A549 (cell line): ENCODE measurements around the gene OBSCN. TPM values are rescaled to one million over a fixed set of nuclear protein-coding genes. Genes with fewer than 3 reads are reported as not detected.

Experiments used
- ATAC-seq, 2 experiments: fragments of 200-7000 bp in 1 of 2; fragments of >200 bp in 1 of 2; cut with Nextera tagmentation in 1 of 2; cut with Tn5 transposase in 1 of 2; 3 replicates each; pipeline versions ENCODE4 v1.8.0 to v1.9.1; 2018 to 2020; ENCODE audit warnings: mild to moderate bottlenecking in 1 of 2, moderate library complexity in 1 of 2
- CTCF ChIA-PET: fragments of 300-600 bp; sonication (Branson Sonifier 250); formaldehyde crosslinking; extraction: SDS; loops from one replicate; lab custom pipeline; 2021; ENCODE audit warnings: antibody characterized with exemption, inconsistent platforms; lab: Yijun Ruan, JAX
- POLR2A ChIA-PET: fragments of 350-600 bp; formaldehyde crosslinking; extraction: SDS; loops from one replicate; lab custom pipeline; 2021; ENCODE audit warnings: antibody characterized with exemption, inconsistent platforms; lab: Yijun Ruan, JAX
- DNase-seq, 2 experiments: peaks; one replicate each; pipeline versions ENCODE4 v3.0.0 to v3.0.0-alpha.2; 2011 to 2016; ENCODE audit warnings: low read depth in 1 of 2, low spot score in 1 of 2
- FAIRE-seq: peaks from 2 replicates; lab custom pipeline; 2011; peaks lifted over from hg19 to GRCh38; lab: Jason Lieb, UNC
- H3K27ac ChIP-seq, 2 experiments: fragments of >200 bp; sonication (Bioruptor Twin); formaldehyde crosslinking; 3 replicates each; pipeline ENCODE4 v1.5.1; 2016 to 2017
- H3K4me1 ChIP-seq: fragments of >200 bp; sonication (Bioruptor Twin); formaldehyde crosslinking; 3 replicates; pipeline ENCODE4 v1.6.1; 2016
- H3K4me2 ChIP-seq: fragments of >200 bp; sonication (Bioruptor Twin); formaldehyde crosslinking; 3 replicates; pipeline ENCODE4 v1.6.1; 2016
- H3K4me3 ChIP-seq: fragments of >200 bp; sonication (Bioruptor Twin); formaldehyde crosslinking; 3 replicates; pipeline ENCODE4 v1.5.1; 2016
- H3K9me3 ChIP-seq: fragments of >200 bp; sonication (Bioruptor Twin); formaldehyde crosslinking; 3 replicates; pipeline ENCODE4 v1.6.1; 2016
- BHLHE40 ChIP-seq: IDR thresholded peaks from 2 replicates; pipeline ENCODE4 v1.6.1; 2012; ENCODE audit warnings: low read depth, low read length, inconsistent platforms
- CBX8 ChIP-seq: fragments of 200-600 bp; sonication (generic); IDR thresholded peaks from 2 replicates; pipeline ENCODE4 v1.6.1; 2016
- EHMT2 ChIP-seq: fragments of 200-600 bp; sonication (generic); IDR thresholded peaks from 2 replicates; pipeline ENCODE4 v1.6.1; 2016; ENCODE audit warnings: antibody characterized with exemption, low read depth, mild to moderate bottlenecking, moderate library complexity
- ELK1 ChIP-seq: fragments of 150-350 bp; IDR thresholded peaks from 2 replicates; pipeline ENCODE4 v1.6.1; 2014; ENCODE audit warnings: low read depth, mild to moderate bottlenecking, low read length
- EP300 ChIP-seq, 2 experiments: fragments of >200 bp; sonication (Bioruptor Twin); formaldehyde crosslinking; IDR thresholded peaks; 2 replicates in 1 of 2; 3 replicates in 1 of 2; pipeline ENCODE4 v1.6.1; 2016 to 2017
- FOSL2 ChIP-seq, 2 experiments: fragments of 450-650 bp in 1 of 2; fragments of >200 bp in 1 of 2; sonication (Bioruptor Twin) in 1 of 2; formaldehyde crosslinking; IDR thresholded peaks; 2 replicates each; pipeline versions ENCODE4 v1.5.0 to v1.6.1; 2016 to 2020; ENCODE audit warnings: mild to moderate bottlenecking in 1 of 2, moderate library complexity in 1 of 2
- FOXS1 ChIP-seq: fragments of 250-450 bp; sonication (Bioruptor Pico); IDR thresholded peaks from 2 replicates; pipeline ENCODE4 v1.5.0; 2020; ENCODE audit warnings: mild to moderate bottlenecking, moderate library complexity
- KDM5A ChIP-seq: fragments of 200-600 bp; sonication (generic); IDR thresholded peaks from 2 replicates; pipeline ENCODE4 v1.6.1; 2016; ENCODE audit warnings: antibody characterized with exemption, mild to moderate bottlenecking
- NR3C1 ChIP-seq: fragments of >200 bp; sonication (Bioruptor Twin); formaldehyde crosslinking; IDR thresholded peaks from 3 replicates; pipeline ENCODE4 v1.6.1; 2017
- PBX3 ChIP-seq: IDR thresholded peaks from 2 replicates; pipeline ENCODE4 v1.6.1; 2012
- PHF8 ChIP-seq: fragments of 200-600 bp; sonication (generic); IDR thresholded peaks from 2 replicates; pipeline ENCODE4 v1.6.1; 2016; ENCODE audit warnings: low read depth, mild to moderate bottlenecking, antibody characterized with exemption, moderate library complexity, borderline replicate concordance
- POLR2A ChIP-seq: IDR thresholded peaks from 2 replicates; pipeline ENCODE4 v1.6.1; 2012; ENCODE audit warnings: mild to moderate bottlenecking, low read length
- RARB ChIP-seq: fragments of 250-450 bp; sonication (Bioruptor Pico); IDR thresholded peaks from 2 replicates; pipeline ENCODE4 v1.8.0; 2021; ENCODE audit warnings: mild to moderate bottlenecking, moderate library complexity
- RCOR1 ChIP-seq: fragments of 150-350 bp; IDR thresholded peaks from 2 replicates; pipeline ENCODE4 v1.6.1; 2014; ENCODE audit warnings: antibody characterized with exemption, low read length, low read depth
- REST ChIP-seq: fragments of 200-600 bp; sonication (generic); IDR thresholded peaks from 2 replicates; pipeline ENCODE4 v1.6.1; 2016; ENCODE audit warnings: antibody characterized with exemption, mild to moderate bottlenecking, moderate library complexity
- SREBF2 ChIP-seq: fragments of 450-650 bp; IDR thresholded peaks from 2 replicates; pipeline ENCODE4 v1.6.1; 2014; ENCODE audit warnings: mild to moderate bottlenecking, moderate library complexity
- ZFP36 ChIP-seq: fragments of 450-650 bp; IDR thresholded peaks from 2 replicates; pipeline ENCODE4 v1.6.1; 2014; ENCODE audit warnings: borderline replicate concordance; ENCODE audit not compliant: partially characterized antibody
- WGBS: methylation state at CpG from one replicate; pipeline ENCODE4 v1.1.6; 2017; ENCODE audit errors: missing lambda C conversion rate; 5-methylcytosine and 5-hydroxymethylcytosine counted together
- polyA plus RNA-seq, 4 experiments: library from polyadenylated mRNA; depleted of rRNA in 3 of 4; stranded (reverse); fragments of >200 nt; fragmentation: RNase III in 1 of 4; extraction: RNeasy Plus Mini Kit Qiagen cat#74134 plus additional on column Dnase treatment in 1 of 4; gene quantifications; 2 replicates in 3 of 4; 3 replicates in 1 of 4; pipeline ENCODE4 v1.2.3, GENCODE V29; 2011 to 2017
- TF ChIP-seq, protein P1 (sequence below): IDR thresholded peaks from 2 replicates; pipeline ENCODE4 v1.6.1; 2012; ENCODE audit warnings: low read depth, borderline replicate concordance

The OBSCN gene
- polyA plus RNA-seq, 2 of the 4 experiments (the other 2 are of a cell fraction), result 3.1 to 6.8 TPM

DNA sequence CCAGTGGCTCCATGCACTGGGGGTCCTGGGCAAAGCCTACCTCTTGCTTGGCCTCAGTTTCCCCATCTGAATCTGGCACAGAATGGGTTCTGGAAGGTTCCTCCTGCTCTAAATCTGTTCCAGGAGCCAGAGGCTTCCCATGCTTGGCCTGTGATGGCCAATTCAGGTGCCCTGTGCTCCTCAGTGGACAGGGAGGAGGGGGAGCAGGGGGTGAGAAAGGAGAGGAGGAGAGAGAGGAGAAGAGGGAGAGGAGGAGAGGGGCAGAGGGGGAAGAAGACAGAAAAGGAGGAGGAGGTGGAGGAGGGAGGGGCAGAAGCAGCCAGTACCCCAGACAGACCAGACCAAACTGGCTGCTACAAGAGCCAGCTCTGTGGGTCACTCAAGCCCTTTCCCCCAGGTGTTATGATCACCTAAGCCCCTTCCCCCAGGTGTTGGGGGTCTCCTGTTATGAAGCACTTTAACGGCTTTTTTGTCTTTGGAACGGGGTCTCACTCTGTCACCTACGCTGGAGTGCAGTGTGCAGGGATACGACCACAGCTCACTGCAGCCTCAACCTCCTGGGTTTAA lies 155.1 kb downstream of the OBSCN start:
- no peak for ATAC-seq
- Histone ChIP-seq H3K9me3 (no peaks in the 10 kb centered on the region), H3K4me3 (no peak overlapping the region), H3K4me2 (no peak overlapping the region), H3K4me1 (no peaks in the 10 kb centered on the region), H3K27ac (no peak overlapping the region)
- 76% methylated on average over 4 of the region's 4 CpGs for WGBS
- no peak for FAIRE-seq
- ChIA-PET CTCF (no interaction called here), POLR2A (no interaction called here)
- DNase-seq, result no peak
- TF ChIP-seq FOSL2 (IDR thresholded peaks at IDR 0.05) (no peak), FOSL2 (CRISPR knock-in tag; IDR thresholded peaks at IDR 0.05) (no peak), REST (no peak), EHMT2 (no peak), CBX8 (no peak), ZFP36 (no peak)

- WGBS, result 72% methylated on average over 9 of the region's 9 CpGs
- ATAC-seq (no peak), FAIRE-seq (no peak), DNase-seq (no peak)
- ChIA-PET CTCF (no interaction called here), POLR2A (no interaction called here)
- Histone ChIP-seq H3K4me3 (no peak overlapping the region), H3K9me3 (no peaks in the 10 kb centered on the region), H3K4me2 (no peak overlapping the region), H3K4me1 (no peaks in the 10 kb centered on the region), H3K27ac (no peak overlapping the region)
- no peak for TF ChIP-seq EHMT2
- TF ChIP-seq FOXS1 (CRISPR knock-in tag), result no peak
- TF ChIP-seq RCOR1, result no peak
- TF ChIP-seq RARB (CRISPR knock-in tag), result no peak
- no peak for TF ChIP-seq ELK1
- no peak for TF ChIP-seq BHLHE40
- TF ChIP-seq POLR2A, result no peak
- no peak for TF ChIP-seq EP300 (IDR thresholded peaks at IDR 0.05)
- TF ChIP-seq PBX3, result no peak
- no peak for TF ChIP-seq KDM5A
- TF ChIP-seq NR3C1, result no peak
- no peak for TF ChIP-seq PHF8
- TF ChIP-seq SREBF2, result no peak
- TF ChIP-seq, protein P1, sequence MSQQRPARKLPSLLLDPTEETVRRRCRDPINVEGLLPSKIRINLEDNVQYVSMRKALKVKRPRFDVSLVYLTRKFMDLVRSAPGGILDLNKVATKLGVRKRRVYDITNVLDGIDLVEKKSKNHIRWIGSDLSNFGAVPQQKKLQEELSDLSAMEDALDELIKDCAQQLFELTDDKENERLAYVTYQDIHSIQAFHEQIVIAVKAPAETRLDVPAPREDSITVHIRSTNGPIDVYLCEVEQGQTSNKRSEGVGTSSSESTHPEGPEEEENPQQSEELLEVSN, result no peak
Observed at GRCh38 chr1:228363686-228364067, 155.8 kb downstream of the OBSCN start.
